GM19035 (cell line): ENCODE results near the gene MDGA2.
"Not testable (repeated sequence)": the region's sequence is repeated elsewhere in the genome, so short reads cannot be mapped to it uniquely, and the experiment has no call there.

Experiments used
- ATAC-seq: cut with Tn5 transposase; IDR thresholded peaks from one replicate; pipeline ENCODE4 v1.9.1; 2021; ENCODE audit not compliant: unreplicated experiment

MDGA2 gene

GRCh38 chr14:47624126-47624525, 51.3 kb downstream of the MDGA2 start:
- ATAC-seq, result not testable (repeated sequence)

- ATAC-seq, result no peak
Measured at GRCh38 chr14:47619392-47619791, 56.0 kb downstream of the MDGA2 start.

GRCh38 chr14:47606566-47606965, 68.8 kb downstream of the MDGA2 start:
- ATAC-seq, result no peak

- ATAC-seq, result no peak
Measured at GRCh38 chr14:47596860-47597259, 78.5 kb downstream of the MDGA2 start.

GRCh38 chr14:47596232-47596631, 79.2 kb downstream of the MDGA2 start:
- peak; percentile 62 for ATAC-seq

GRCh38 chr14:47595552-47595951, 79.9 kb downstream of the MDGA2 start:
- ATAC-seq, result no peak

- no peak for ATAC-seq
Measured at GRCh38 chr14:47590767-47591495, 84.5 kb downstream of the MDGA2 start.

- ATAC-seq, result no peak
Measured at GRCh38 chr14:47585447-47585846, 90.0 kb downstream of the MDGA2 start.

- no peak for ATAC-seq
Measured at GRCh38 chr14:47567273-47567672, 108.1 kb downstream of the MDGA2 start.

GRCh38 chr14:47557894-47558293, 117.5 kb downstream of the MDGA2 start:
- ATAC-seq, result no peak

- no peak for ATAC-seq
Measured at GRCh38 chr14:47555333-47555732, 120.1 kb downstream of the MDGA2 start.

- ATAC-seq, result no peak
Measured at GRCh38 chr14:47549886-47550285, 125.5 kb downstream of the MDGA2 start.

- ATAC-seq, result no peak
Measured at GRCh38 chr14:47543459-47543858, 131.9 kb downstream of the MDGA2 start.

- ATAC-seq, result no peak
Measured at GRCh38 chr14:47541662-47542061, 133.7 kb downstream of the MDGA2 start.

- ATAC-seq, result no peak
Measured at GRCh38 chr14:47539031-47539461, 136.4 kb downstream of the MDGA2 start.

- ATAC-seq, result no peak
Measured at GRCh38 chr14:47536341-47536740, 139.1 kb downstream of the MDGA2 start.

- ATAC-seq, result no peak
Measured at GRCh38 chr14:47526591-47527244, 148.7 kb downstream of the MDGA2 start.

- no peak for ATAC-seq
Measured at GRCh38 chr14:47524524-47524923, 150.9 kb downstream of the MDGA2 start.

GRCh38 chr14:47520382-47520781, 155.0 kb downstream of the MDGA2 start:
- no peak for ATAC-seq

- ATAC-seq, result no peak
Measured at GRCh38 chr14:47511829-47512228, 163.6 kb downstream of the MDGA2 start.

GRCh38 chr14:47509957-47510356, 165.4 kb downstream of the MDGA2 start:
- ATAC-seq, result no peak

- no peak for ATAC-seq
Measured at GRCh38 chr14:47507861-47508260, 167.5 kb downstream of the MDGA2 start.

- ATAC-seq, result no peak
Measured at GRCh38 chr14:47500369-47500768, 175.0 kb downstream of the MDGA2 start.
